SK-N-SH (cell line): ENCODE measurements around the gene DMRTA2. TPM values are rescaled to one million over a fixed set of nuclear protein-coding genes. Genes with fewer than 3 reads are reported as not detected.
A peak's percentile ranks its signal among the peaks of the same experiment; 100 is the strongest.

Source experiments
- CTCF ChIA-PET: fragments of 300-600, 350-600 bp; formaldehyde crosslinking; extraction: SDS; loops from one replicate; lab custom pipeline; 2021; lab: Yijun Ruan, JAX
- POLR2A ChIA-PET: fragments of 350-600 bp; sonication (Branson Sonifier 250); formaldehyde crosslinking; extraction: SDS; loops from one replicate; lab custom pipeline; 2020; ENCODE audit warnings: antibody characterized with exemption, inconsistent platforms; lab: Yijun Ruan, JAX
- DNase-seq: peaks from one replicate; pipeline ENCODE4 v3.0.0; 2012
- H2AFZ ChIP-seq: fragments of 200-600 bp; sonication (generic); 2 replicates; pipeline ENCODE4 v1.8.1; 2016; ENCODE audit warnings: antibody characterized with exemption, mild to moderate bottlenecking, low read depth
- H3F3A ChIP-seq: fragments of 200-600 bp; sonication (generic); replicated peaks from 2 replicates; pipeline ENCODE3; 2016; ENCODE audit warnings: antibody characterized with exemption, mild to moderate bottlenecking; ENCODE audit not compliant: insufficient read depth
- H3K27ac ChIP-seq, 2 experiments: fragments of 200-500 bp in 1 of 2; fragments of 200-600 bp in 1 of 2; sonication (Bioruptor generic) in 1 of 2; sonication (generic), shearing (Covaris generic) in 1 of 2; 2 replicates each; pipeline versions ENCODE4 v1.5.1 to v1.6.1; 2014 to 2016; ENCODE audit warnings: low read depth in 2 of 2, inconsistent platforms in 1 of 2, low read length in 1 of 2, mild to moderate bottlenecking in 1 of 2, mixed read lengths in 1 of 2
- H3K27me3 ChIP-seq: fragments of 200-600 bp; sonication (generic), shearing (Covaris generic); 2 replicates; pipeline ENCODE4 v1.6.1; 2016; ENCODE audit warnings: mixed run types; ENCODE audit not compliant: insufficient read depth
- H3K36me3 ChIP-seq, 2 experiments: fragments of 200-500 bp in 1 of 2; fragments of 200-600 bp in 1 of 2; sonication (Bioruptor generic) in 1 of 2; sonication (generic) in 1 of 2; replicated peaks in 1 of 2; 2 replicates each; pipeline versions ENCODE3 to v1.5.1; 2014 to 2016; ENCODE audit warnings: low read length in 1 of 2, mild to moderate bottlenecking in 1 of 2; ENCODE audit not compliant: insufficient read depth in 2 of 2, control insufficient read depth in 1 of 2
- H3K4me1 ChIP-seq, 2 experiments: fragments of 200-500 bp in 1 of 2; fragments of 200-600 bp in 1 of 2; sonication (Bioruptor generic) in 1 of 2; sonication (generic), shearing (Covaris generic) in 1 of 2; 2 replicates each; pipeline versions ENCODE4 v1.5.1 to v1.6.1; 2014 to 2016; ENCODE audit warnings: low read depth in 1 of 2, low read length in 1 of 2, mixed run types in 1 of 2; ENCODE audit not compliant: insufficient read depth in 2 of 2, control insufficient read depth in 1 of 2
- H3K4me2 ChIP-seq: fragments of 200-600 bp; sonication (generic), shearing (Covaris generic); 2 replicates; pipeline ENCODE4 v1.6.1; 2017; ENCODE audit warnings: mixed run types
- H3K4me3 ChIP-seq, 2 experiments: fragments of 200-500 bp in 1 of 2; fragments of 200-600 bp in 1 of 2; sonication (Bioruptor generic) in 1 of 2; sonication (generic), shearing (Covaris generic) in 1 of 2; 2 replicates each; pipeline versions ENCODE4 v1.5.1 to v1.8.1; 2014 to 2016; ENCODE audit warnings: low read depth in 2 of 2, inconsistent platforms in 1 of 2, low read length in 1 of 2, mild to moderate bottlenecking in 1 of 2, mixed read lengths in 1 of 2, moderate library complexity in 1 of 2
- H3K79me2 ChIP-seq: fragments of 200-600 bp; sonication (generic); 2 replicates; pipeline ENCODE4 v1.8.1; 2017; ENCODE audit warnings: mild to moderate bottlenecking; ENCODE audit not compliant: insufficient read depth
- H3K9ac ChIP-seq: fragments of 200-600 bp; sonication (generic); 2 replicates; pipeline ENCODE4 v1.6.1; 2017; ENCODE audit warnings: mixed run types
- H3K9me2 ChIP-seq: fragments of 200-600 bp; sonication (generic); 2 replicates; pipeline ENCODE4 v1.6.1; 2017; ENCODE audit warnings: mixed run types
- H3K9me3 ChIP-seq: fragments of 200-600 bp; sonication (generic); 2 replicates; pipeline ENCODE4 v1.6.1; 2017; ENCODE audit warnings: mixed run types, mild to moderate bottlenecking, moderate library complexity
- H4K20me1 ChIP-seq: fragments of 200-600 bp; sonication (generic); 2 replicates; pipeline ENCODE4 v1.6.1; 2017; ENCODE audit warnings: mild to moderate bottlenecking, mixed run types; ENCODE audit not compliant: insufficient read depth
- CHD2 ChIP-seq: fragments of 150-350 bp; IDR thresholded peaks from 2 replicates; pipeline ENCODE4 v1.6.1; 2018; ENCODE audit warnings: low read length; ENCODE audit not compliant: partially characterized antibody
- EP300 ChIP-seq, 2 experiments: IDR thresholded peaks; 2 replicates each; pipeline versions ENCODE4 v1.4.0 to v1.6.1; 2012; ENCODE audit warnings: borderline replicate concordance in 1 of 2, low read depth in 1 of 2, low read length in 1 of 2
- EZH2phosphoT487 ChIP-seq: fragments of 200-600 bp; sonication (generic); IDR thresholded peaks from 2 replicates; pipeline ENCODE4 v1.6.1; 2017; ENCODE audit warnings: low read depth, mixed run types, mild to moderate bottlenecking, antibody characterized with exemption, moderate library complexity, borderline replicate concordance
- NFIC ChIP-seq: IDR thresholded peaks from 2 replicates; pipeline ENCODE4 v1.4.0; 2012; ENCODE audit warnings: borderline replicate concordance
- POLR2AphosphoS5 ChIP-seq: IDR thresholded peaks from 2 replicates; pipeline ENCODE4 v1.6.1; 2012; ENCODE audit warnings: low read depth, low read length
- RAD21 ChIP-seq: IDR thresholded peaks from 2 replicates; pipeline ENCODE4 v1.6.1; 2012; ENCODE audit warnings: mild to moderate bottlenecking, low read length
- SIN3A ChIP-seq: IDR thresholded peaks from 2 replicates; pipeline ENCODE4 v1.6.1; 2012; ENCODE audit warnings: low read depth, mild to moderate bottlenecking, low read length, moderate library complexity, borderline replicate concordance
- YY1 ChIP-seq: IDR thresholded peaks from 2 replicates; pipeline ENCODE4 v1.4.0; 2012; ENCODE audit warnings: low read depth, mild to moderate bottlenecking
- WGBS: methylation state at CpG from one replicate; pipeline ENCODE4 v1.1.6; 2017; ENCODE audit warnings: low lambda C conversion rate; 5-methylcytosine and 5-hydroxymethylcytosine counted together
- polyA plus RNA-seq, 3 experiments: library from polyadenylated mRNA; depleted of rRNA; stranded (reverse); fragments of >200 nt; gene quantifications; 2 replicates each; pipeline ENCODE4 v1.2.3, GENCODE V29; 2012
- TF ChIP-seq, protein P1 (sequence below): IDR thresholded peaks from 2 replicates; pipeline ENCODE4 v1.6.1; 2012; ENCODE audit warnings: mild to moderate bottlenecking, low read depth, low read length, moderate library complexity
- TF ChIP-seq, protein P2 (sequence below): fragments of 150-350 bp; IDR thresholded peaks from 2 replicates; pipeline ENCODE4 v1.6.1; 2017; ENCODE audit warnings: antibody characterized with exemption, low read length, low read depth, borderline replicate concordance
- TF ChIP-seq, protein P3 (sequence below): IDR thresholded peaks from 2 replicates; pipeline ENCODE4; 2012

DMRTA2 gene
- polyA plus RNA-seq, 1 of the 3 experiments (the other 2 are of a cell fraction) = 0.02 TPM

DNA sequence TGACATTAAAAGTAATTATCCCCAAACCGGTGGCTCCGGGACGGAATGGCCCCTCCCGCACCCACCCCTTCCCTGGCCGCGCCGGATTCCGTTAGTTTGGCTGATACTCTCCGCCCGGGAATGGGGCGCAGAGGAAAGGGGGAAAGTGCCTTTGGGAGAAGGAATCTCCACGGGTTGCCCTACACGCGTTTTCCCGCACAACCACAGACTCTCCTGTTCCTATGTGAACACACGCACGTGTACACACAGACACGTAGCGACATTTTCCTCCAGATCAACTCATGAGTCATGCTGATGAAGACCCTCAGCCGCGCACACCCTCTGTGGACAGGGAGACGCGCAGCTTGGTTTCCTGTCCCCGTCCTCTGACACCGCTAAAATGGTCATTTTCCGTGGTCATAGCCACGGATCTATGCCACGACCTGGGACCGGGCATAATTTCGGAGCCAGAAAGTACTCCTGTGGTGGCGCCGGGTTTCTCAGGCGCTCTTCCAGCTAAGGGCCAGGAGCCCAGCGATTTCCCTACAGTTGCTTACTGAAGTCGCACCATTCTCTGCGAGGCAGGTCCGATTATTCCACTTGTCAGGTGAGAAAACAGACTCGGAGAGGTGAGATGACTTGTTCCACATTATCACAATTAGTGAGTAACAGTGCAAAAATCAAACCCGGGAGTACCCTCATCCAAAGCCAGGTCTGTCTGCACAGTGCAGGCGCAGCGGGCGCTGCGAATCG lies 4.0 kb upstream of the DMRTA2 start:
- CTCF ChIA-PET = interaction anchor here (1.2 to 2.2 kb wide), 2 partner anchors 18 to 277 kb away, joined by 3 to 8 read pairs; no protein-coding TSS in a partner anchor
- Histone ChIP-seq H3K27me3 (peaks cover 80% of the 10 kb centered on the region), H3K9me3 (no peaks in the 10 kb centered on the region), H3K27ac (no peak overlapping the region), H3F3A (no peaks in the 10 kb centered on the region), H3K79me2 (no peaks in the 10 kb centered on the region), H3K36me3 (no peaks in the 10 kb centered on the region), H3K4me2 (peak overlapping the region; percentile 63), H3K4me1 (peaks cover 17 to 24% of the 10 kb centered on the region in 2 experiments; a peak in 1 of 4 replicates), H2AFZ (no peak overlapping the region), H3K9me2 (no peaks in the 10 kb centered on the region), H4K20me1 (0 out of 2 replicates have a peak, but pooled peaks cover 13% of the 10 kb centered on the region), H3K4me3 (peak overlapping the region in 1 of 2 experiments; percentile 35; a peak in 2 of 4 replicates), H3K9ac (no peak overlapping the region)
- DNase-seq = peak; percentile 58
- WGBS = 5% methylated on average over 34 of the region's 44 CpGs
- POLR2A ChIA-PET = no interaction called here
- TF ChIP-seq POLR2AphosphoS5 (no peak), EP300 (IDR thresholded peaks at IDR 0.05; ENCODE audit: borderline replicate concordance in 1 of 2, low read depth in 1 of 2, low read length in 1 of 2) (no peak), RAD21 (no peak), CHD2 (no peak), EZH2phosphoT487 (0 out of 2 replicates have a peak, but pooled peaks have one; percentile 65), SIN3A (no peak)
- TF ChIP-seq, protein P1, sequence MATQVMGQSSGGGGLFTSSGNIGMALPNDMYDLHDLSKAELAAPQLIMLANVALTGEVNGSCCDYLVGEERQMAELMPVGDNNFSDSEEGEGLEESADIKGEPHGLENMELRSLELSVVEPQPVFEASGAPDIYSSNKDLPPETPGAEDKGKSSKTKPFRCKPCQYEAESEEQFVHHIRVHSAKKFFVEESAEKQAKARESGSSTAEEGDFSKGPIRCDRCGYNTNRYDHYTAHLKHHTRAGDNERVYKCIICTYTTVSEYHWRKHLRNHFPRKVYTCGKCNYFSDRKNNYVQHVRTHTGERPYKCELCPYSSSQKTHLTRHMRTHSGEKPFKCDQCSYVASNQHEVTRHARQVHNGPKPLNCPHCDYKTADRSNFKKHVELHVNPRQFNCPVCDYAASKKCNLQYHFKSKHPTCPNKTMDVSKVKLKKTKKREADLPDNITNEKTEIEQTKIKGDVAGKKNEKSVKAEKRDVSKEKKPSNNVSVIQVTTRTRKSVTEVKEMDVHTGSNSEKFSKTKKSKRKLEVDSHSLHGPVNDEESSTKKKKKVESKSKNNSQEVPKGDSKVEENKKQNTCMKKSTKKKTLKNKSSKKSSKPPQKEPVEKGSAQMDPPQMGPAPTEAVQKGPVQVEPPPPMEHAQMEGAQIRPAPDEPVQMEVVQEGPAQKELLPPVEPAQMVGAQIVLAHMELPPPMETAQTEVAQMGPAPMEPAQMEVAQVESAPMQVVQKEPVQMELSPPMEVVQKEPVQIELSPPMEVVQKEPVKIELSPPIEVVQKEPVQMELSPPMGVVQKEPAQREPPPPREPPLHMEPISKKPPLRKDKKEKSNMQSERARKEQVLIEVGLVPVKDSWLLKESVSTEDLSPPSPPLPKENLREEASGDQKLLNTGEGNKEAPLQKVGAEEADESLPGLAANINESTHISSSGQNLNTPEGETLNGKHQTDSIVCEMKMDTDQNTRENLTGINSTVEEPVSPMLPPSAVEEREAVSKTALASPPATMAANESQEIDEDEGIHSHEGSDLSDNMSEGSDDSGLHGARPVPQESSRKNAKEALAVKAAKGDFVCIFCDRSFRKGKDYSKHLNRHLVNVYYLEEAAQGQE = no peak
- TF ChIP-seq, protein P2, sequence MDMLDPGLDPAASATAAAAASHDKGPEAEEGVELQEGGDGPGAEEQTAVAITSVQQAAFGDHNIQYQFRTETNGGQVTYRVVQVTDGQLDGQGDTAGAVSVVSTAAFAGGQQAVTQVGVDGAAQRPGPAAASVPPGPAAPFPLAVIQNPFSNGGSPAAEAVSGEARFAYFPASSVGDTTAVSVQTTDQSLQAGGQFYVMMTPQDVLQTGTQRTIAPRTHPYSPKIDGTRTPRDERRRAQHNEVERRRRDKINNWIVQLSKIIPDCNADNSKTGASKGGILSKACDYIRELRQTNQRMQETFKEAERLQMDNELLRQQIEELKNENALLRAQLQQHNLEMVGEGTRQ = no peak

DNA sequence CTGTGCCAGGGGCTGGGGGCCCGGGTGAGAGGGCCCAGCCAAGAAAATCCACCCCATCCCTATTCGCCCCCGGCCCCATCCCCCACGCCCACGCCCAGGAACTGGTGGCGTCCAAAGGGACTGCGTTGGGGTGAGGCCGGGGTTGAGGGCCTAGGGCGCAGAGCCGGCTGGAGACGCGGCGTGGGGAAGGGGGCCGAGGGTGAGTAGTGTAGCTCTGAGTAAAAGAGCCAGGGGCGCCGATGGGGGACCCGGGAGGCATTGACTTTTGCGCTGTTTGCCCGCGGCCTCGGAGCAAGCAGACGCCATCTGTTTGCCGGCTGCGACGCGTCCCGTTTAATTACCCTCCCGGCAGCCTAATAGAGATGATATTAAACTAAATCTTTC lies 3.5 kb upstream of the DMRTA2 start:
- Histone ChIP-seq H3K9me2 (no peaks in the 10 kb centered on the region), H3K36me3 (no peaks in the 10 kb centered on the region), H3F3A (no peaks in the 10 kb centered on the region), H3K79me2 (no peaks in the 10 kb centered on the region), H3K9me3 (no peaks in the 10 kb centered on the region), H3K4me1 (peaks cover 17 to 24% of the 10 kb centered on the region in 2 experiments; a peak in 1 of 4 replicates), H3K27me3 (peaks cover 85% of the 10 kb centered on the region), H3K9ac (no peak overlapping the region), H3K4me2 (0 out of 2 replicates have a peak overlapping the region, but pooled peaks have one; percentile 63), H2AFZ (no peak overlapping the region), H4K20me1 (0 out of 2 replicates have a peak, but pooled peaks cover 13% of the 10 kb centered on the region), H3K27ac (no peak overlapping the region), H3K4me3 (no peak overlapping the region)
- 9% methylated on average over 15 of the region's 28 CpGs for WGBS
- CTCF ChIA-PET = interaction anchor here (1.2 to 2.2 kb wide), 2 partner anchors 18 to 277 kb away, joined by 3 to 8 read pairs; no protein-coding TSS in a partner anchor
- DNase-seq = peak; percentile 52
- TF ChIP-seq NFIC = no peak
- TF ChIP-seq, protein P3, sequence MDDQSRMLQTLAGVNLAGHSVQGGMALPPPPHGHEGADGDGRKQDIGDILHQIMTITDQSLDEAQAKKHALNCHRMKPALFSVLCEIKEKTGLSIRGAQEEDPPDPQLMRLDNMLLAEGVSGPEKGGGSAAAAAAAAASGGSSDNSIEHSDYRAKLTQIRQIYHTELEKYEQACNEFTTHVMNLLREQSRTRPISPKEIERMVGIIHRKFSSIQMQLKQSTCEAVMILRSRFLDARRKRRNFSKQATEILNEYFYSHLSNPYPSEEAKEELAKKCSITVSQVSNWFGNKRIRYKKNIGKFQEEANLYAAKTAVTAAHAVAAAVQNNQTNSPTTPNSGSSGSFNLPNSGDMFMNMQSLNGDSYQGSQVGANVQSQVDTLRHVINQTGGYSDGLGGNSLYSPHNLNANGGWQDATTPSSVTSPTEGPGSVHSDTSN = no peak
- TF ChIP-seq YY1 = no peak
- POLR2A ChIA-PET = no interaction called here
